ENCODE results near the gene PVALB.

Gene PVALB

GRCh38 chr22:36846271-36846670, 29.4 kb upstream of the PVALB start:
- DNase-seq (ENCODE audit: low read depth) = no peak

- no peak for DNase-seq (ENCODE audit: low read depth)
Observed at GRCh38 chr22:36840106-36840505, 23.3 kb upstream of the PVALB start.

- DNase-seq (ENCODE audit: low read depth) = no peak
Observed at GRCh38 chr22:36839356-36840073, 22.7 kb upstream of the PVALB start.

DNA sequence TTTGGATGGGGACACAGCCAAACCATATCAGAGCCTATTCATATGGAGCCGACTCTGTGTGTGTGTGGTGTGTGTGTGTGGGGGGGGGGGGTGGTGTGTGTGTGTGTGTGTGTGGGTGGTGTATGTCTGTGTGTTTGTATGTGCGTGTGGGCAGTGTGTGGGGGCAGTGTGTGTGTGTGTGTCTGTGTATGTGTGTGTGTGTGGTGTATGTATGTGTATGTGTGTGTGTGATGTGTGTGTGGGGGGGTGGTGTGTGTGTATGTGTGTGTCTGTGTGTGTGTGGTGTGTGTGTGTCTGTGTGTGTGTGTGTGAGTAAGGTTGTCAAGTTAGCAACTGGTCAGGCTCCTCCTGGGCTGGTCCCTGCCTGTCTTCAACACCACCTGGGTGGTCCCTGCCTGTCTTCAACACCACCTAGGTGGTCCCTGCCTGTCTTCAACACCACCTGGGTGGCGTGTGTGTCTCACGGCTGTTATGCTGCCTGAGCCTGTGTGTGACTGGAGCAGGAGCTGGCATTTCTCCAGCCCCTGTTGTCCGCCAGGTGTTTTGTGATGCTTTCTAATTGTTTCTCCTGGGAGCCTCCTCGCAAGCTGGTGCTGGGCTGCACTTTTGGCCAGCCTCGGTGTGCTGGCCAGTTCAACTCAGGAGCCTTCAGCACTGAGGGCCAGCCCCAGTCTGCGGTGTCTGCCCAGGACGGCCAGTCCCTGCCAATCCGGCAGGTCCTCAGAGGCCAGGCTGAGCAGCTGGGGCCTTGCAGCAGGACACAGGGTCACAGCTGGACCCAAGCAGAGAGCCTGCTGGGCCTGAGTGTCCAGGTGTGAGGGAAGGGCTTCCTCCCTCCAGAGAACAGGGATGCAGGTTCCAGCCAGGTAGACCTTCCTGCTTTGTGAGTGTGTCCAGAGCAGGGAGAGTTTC, 21.5 kb upstream of the PVALB start:
- no peak for DNase-seq (ENCODE audit: low read depth)

DNA sequence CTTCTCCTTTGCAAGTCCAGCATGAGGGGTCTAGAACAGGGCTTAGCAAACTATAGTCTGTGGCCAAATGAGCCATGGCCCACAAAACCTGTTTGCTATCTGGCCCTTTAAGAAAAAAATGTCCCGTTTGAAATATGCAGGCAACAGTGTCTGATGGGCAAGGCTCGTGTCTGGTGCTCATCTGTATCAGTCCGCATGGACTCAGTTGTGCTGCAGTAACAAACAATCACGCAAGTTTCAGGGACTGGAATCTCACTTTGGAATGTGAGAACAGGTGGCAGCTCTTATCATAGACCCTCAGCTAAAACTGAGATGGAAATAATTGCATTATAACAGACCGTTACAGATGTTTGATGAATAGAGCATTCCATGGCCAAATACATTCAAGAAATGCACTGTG, 19.1 kb upstream of the PVALB start:
- no peak for DNase-seq (ENCODE audit: low read depth)

GRCh38 chr22:36833073-36833472, 16.2 kb upstream of the PVALB start:
- no peak for DNase-seq (ENCODE audit: low read depth)

- no peak for DNase-seq (ENCODE audit: low read depth)
Observed at GRCh38 chr22:36831717-36832116, 14.9 kb upstream of the PVALB start.

GRCh38 chr22:36831206-36831605, 14.4 kb upstream of the PVALB start:
- no peak for DNase-seq (ENCODE audit: low read depth)

- DNase-seq (ENCODE audit: low read depth) = no peak
Observed at GRCh38 chr22:36830601-36831000, 13.8 kb upstream of the PVALB start.

- no peak for DNase-seq (ENCODE audit: low read depth)
Observed at GRCh38 chr22:36829370-36830002, 12.7 kb upstream of the PVALB start.

GRCh38 chr22:36828815-36829214, 12.0 kb upstream of the PVALB start:
- no peak for DNase-seq (ENCODE audit: low read depth)

DNA sequence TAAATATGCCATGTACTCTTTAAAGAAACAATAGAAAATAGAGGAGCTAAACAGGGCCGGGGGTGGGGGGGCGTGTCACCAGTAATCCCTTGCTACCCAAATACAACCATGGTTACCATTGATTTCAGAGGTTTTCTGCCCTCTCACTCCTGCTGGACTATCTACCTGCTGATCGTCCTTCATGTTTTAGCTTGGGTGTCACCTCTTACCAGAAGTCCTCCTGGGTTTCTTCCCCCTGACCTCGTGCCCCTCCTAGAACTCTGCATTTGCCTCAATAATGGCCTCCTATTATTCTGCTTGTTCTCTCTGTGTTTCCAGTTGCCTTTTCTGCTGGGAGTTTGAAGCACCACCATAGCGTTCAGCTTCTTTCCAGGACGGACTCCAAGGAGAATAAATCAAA, 9.4 kb upstream of the PVALB start:
- no peak for DNase-seq (ENCODE audit: low read depth)

GRCh38 chr22:36824655-36825054, 7.8 kb upstream of the PVALB start:
- DNase-seq (ENCODE audit: low read depth) = no peak

GRCh38 chr22:36823186-36823839, 6.5 kb upstream of the PVALB start:
- no peak for DNase-seq (ENCODE audit: low read depth)

DNA sequence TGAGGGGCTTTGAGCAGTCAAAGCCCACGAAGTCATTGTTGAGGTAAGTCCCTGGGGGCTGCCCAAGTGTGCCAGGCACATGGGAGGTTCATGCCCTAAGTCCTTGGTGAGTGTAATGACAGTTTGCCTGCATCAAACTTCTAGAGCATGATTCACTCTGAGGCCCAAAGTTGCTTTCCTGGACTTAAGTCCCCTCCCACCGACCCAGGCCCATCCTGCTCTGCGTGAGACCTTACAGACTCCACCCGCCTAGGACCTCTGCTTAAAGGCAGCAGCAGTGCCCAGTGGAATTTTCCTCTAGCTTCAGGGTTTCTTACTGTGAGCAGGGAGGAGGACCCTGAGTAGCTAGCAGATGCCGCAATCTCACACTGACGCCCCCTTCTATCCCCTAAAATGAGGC, 5.7 kb upstream of the PVALB start:
- no peak for DNase-seq (ENCODE audit: low read depth)

GRCh38 chr22:36819112-36819511, 2.3 kb upstream of the PVALB start:
- DNase-seq (ENCODE audit: low read depth) = no peak

DNA sequence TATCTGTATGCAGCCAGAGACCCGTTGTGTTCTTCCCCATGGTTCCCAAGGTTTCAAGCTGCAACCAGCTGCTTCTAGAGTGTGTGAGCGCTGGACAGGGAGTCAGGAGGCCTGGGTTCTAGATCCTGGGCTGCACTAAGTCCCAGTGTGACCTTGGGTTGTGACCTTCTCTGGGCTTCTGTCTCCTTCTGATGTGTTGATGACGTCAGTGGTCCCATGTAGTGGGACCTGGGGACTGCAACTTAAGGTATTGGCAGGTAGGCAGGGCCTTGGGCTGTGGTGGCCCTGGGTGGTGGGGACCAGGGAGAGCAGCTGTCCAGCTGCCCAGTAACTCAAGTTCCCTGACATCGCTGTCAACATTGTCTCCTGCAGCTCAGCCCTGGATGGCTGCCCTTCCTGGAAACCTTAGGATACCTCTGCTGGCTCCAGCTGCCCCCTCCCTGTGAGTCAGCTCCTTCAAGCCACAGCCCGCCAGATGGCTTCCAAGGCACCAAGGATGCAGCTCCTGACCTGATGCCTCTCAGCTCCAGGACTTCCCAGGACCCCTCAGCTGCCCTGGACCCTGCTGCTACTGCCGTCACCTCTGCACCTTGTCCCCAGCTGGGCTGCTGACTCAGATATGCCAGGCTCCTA, 1.3 kb upstream of the PVALB start:
- DNase-seq (ENCODE audit: low read depth) = no peak

GRCh38 chr22:36817525-36817848, 652 bp upstream of the PVALB start:
- DNase-seq (ENCODE audit: low read depth) = no peak

- DNase-seq (ENCODE audit: low read depth) = no peak
Observed at GRCh38 chr22:36816339-36816635, 548 bp downstream of the PVALB start.

- no peak for DNase-seq (ENCODE audit: low read depth)
Observed at GRCh38 chr22:36815558-36816338, 1.1 kb downstream of the PVALB start.

DNA sequence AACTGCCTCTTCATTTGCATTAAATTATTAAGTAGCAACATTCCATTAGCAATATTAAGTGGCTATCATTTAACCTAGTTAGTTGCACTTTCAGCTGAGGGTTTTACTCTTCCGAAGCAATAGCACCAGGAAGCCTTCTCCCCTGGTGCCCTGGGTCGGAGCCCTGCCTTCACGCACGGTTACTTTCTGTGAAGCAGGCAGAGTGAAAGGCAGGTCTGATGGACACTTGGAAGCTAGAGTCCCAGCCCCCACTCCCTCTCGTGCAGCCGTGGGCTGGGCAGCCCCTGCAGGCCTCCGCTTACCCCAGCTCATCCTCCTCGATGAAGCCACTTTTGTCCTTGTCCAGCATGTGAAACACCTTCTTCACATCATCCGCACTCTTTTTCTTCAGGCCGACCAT, 2.0 kb downstream of the PVALB start:
- DNase-seq (ENCODE audit: low read depth) = no peak

Data from activated T-cell treated with anti-CD3 and anti-CD28 coated beads for 1 hour (primary cell).